Upper lobe of right lung (tissue), 1 donor: ENCODE data around the gene DEFB110. TPM values are rescaled to one million over a fixed set of nuclear protein-coding genes. Genes with fewer than 3 reads are reported as not detected.
A peak's percentile ranks its signal among the peaks of the same experiment; 100 is the strongest.

ENCODE experiments used
- ATAC-seq: fragments of 200-7000 bp; cut with Tn5 transposase; one replicate; pipeline ENCODE4 v1.9.1; 2020; ENCODE audit warnings: mild to moderate bottlenecking, moderate library complexity
- DNase-seq: peaks from one replicate; pipeline ENCODE4 v3.0.0-alpha.2; 2020
- H3K27ac ChIP-seq: fragments of 200-600 bp; one replicate; pipeline ENCODE4 v1.8.0; 2022
- H3K27me3 ChIP-seq: fragments of 200-600 bp; one replicate; pipeline ENCODE4 v1.8.0; 2022; ENCODE audit warnings: mild to moderate bottlenecking
- H3K36me3 ChIP-seq: fragments of 200-600 bp; one replicate; pipeline ENCODE4 v1.8.0; 2022
- H3K4me1 ChIP-seq: fragments of 200-600 bp; one replicate; pipeline ENCODE4 v1.8.0; 2022
- H3K4me3 ChIP-seq: fragments of 200-600 bp; one replicate; pipeline ENCODE4 v1.8.0; 2022; ENCODE audit warnings: mild to moderate bottlenecking
- H3K9me3 ChIP-seq: fragments of 200-600 bp; one replicate; pipeline ENCODE4 v1.8.0; 2022
- CTCF ChIP-seq: fragments of 200-600 bp; IDR thresholded peaks from one replicate; pipeline ENCODE4 v1.8.0; 2022; ENCODE audit warnings: antibody characterized with exemption
- intact Hi-C: fragments of 100-400 bp; cut with DNase I; formaldehyde crosslinking; loops from one replicate; pipeline ENCODE4 v1.11.0; 2022
- total RNA-seq: library from RNA; stranded (reverse); fragmentation: NEBNext Ultra II Directional; extraction: Animal tissue kit (Norgen Biotek cat#: 25700); gene quantifications from one replicate; pipeline ENCODE4 v1.2.1, GENCODE V29; 2021
- donor health status: DM: no; HTN: yes; CAD: no; lungs with severe emphysema.

The DEFB110 gene
- total RNA-seq, 1 donor from 2014 or later, result not detected

- H3K27ac ChIP-seq, result no peak overlapping the region
- no peak for TF ChIP-seq CTCF
- no peaks in the 10 kb centered on the region for H3K9me3 ChIP-seq
- DNase-seq, result no peak
- H3K27me3 ChIP-seq, result no peaks in the 10 kb centered on the region
- ATAC-seq, result peak; percentile 12
- intact Hi-C loops, result no loop called here
- no peaks in the 10 kb centered on the region for H3K36me3 ChIP-seq
- H3K4me3 ChIP-seq, result no peak overlapping the region
- H3K4me1 ChIP-seq, result no peaks in the 10 kb centered on the region
These were observed 9.2 kb upstream of the DEFB110 start for GRCh38 chr6:50030777-50031562.

GRCh38 chr6:50030350-50030749 lies 8.6 kb upstream of the DEFB110 start:
- ATAC-seq, result peak; percentile 28

GRCh38 chr6:50025258-50025657 lies 3.5 kb upstream of the DEFB110 start:
- Histone ChIP-seq H3K27ac (no peak overlapping the region), H3K4me3 (no peak overlapping the region), H3K4me1 (no peaks in the 10 kb centered on the region), H3K9me3 (no peaks in the 10 kb centered on the region), H3K27me3 (no peaks in the 10 kb centered on the region), H3K36me3 (no peaks in the 10 kb centered on the region)
- ATAC-seq (no peak), DNase-seq (no peak)
- intact Hi-C loops, result no loop called here
- TF ChIP-seq CTCF, result no peak

More at GRCh38 chr6:50030350-50030749, 8.6 kb upstream of the DEFB110 start:
- no peak for TF ChIP-seq CTCF
- H3K36me3 ChIP-seq, result no peaks in the 10 kb centered on the region
- H3K27me3 ChIP-seq, result no peaks in the 10 kb centered on the region
- no peaks in the 10 kb centered on the region for H3K9me3 ChIP-seq
- H3K4me3 ChIP-seq, result no peak overlapping the region
- intact Hi-C loops, result no loop called here
- H3K27ac ChIP-seq, result no peak overlapping the region
- no peak for DNase-seq
- no peaks in the 10 kb centered on the region for H3K4me1 ChIP-seq

GRCh38 chr6:50007819-50008218 lies 14.0 kb downstream of the DEFB110 start:
- no peaks in the 10 kb centered on the region for H3K27me3 ChIP-seq
- DNase-seq, result no peak
- H3K36me3 ChIP-seq, result no peaks in the 10 kb centered on the region
- intact Hi-C loops, result no loop called here
- no peak overlapping the region for H3K27ac ChIP-seq
- no peaks in the 10 kb centered on the region for H3K4me1 ChIP-seq
- H3K4me3 ChIP-seq, result no peak overlapping the region
- no peaks in the 10 kb centered on the region for H3K9me3 ChIP-seq
- no peak for ATAC-seq
- no peak for TF ChIP-seq CTCF

GRCh38 chr6:50003139-50003538 lies 18.7 kb downstream of the DEFB110 start:
- DNase-seq (no peak), ATAC-seq (no peak)
- Histone ChIP-seq H3K27me3 (no peaks in the 10 kb centered on the region), H3K9me3 (no peaks in the 10 kb centered on the region), H3K4me1 (no peaks in the 10 kb centered on the region), H3K27ac (no peak overlapping the region), H3K4me3 (no peak overlapping the region), H3K36me3 (no peaks in the 10 kb centered on the region)
- intact Hi-C loops, result no loop called here
- TF ChIP-seq CTCF, result no peak
